Body of pancreas (tissue), 4 donors: ENCODE results near the gene NCAM1. TPM values are rescaled to one million over a fixed set of nuclear protein-coding genes. Genes with fewer than 3 reads are reported as not detected.

ENCODE experiments used
- ATAC-seq: fragments of 150-250 bp; one replicate; pipeline ENCODE4 v1.9.1; 2016
- DNase-seq, 4 donors: peaks; one replicate each; pipeline ENCODE4 v3.0.0-alpha.2; 2019
- H3K27ac ChIP-seq, 4 donors: fragments of 200-600 bp; sonication (generic); 1 replicate in 3 of 4; 2 replicates in 1 of 4; pipeline versions ENCODE4 v1.5.1 to v1.6.1; 2016 to 2019; ENCODE audit warnings: mild to moderate bottlenecking in 1 of 4, mixed read lengths in 1 of 4, moderate library complexity in 1 of 4
- H3K27me3 ChIP-seq, 2 donors: fragments of 200-600 bp; sonication (generic); one replicate each; pipeline ENCODE4 v1.6.0; 2016; ENCODE audit warnings: mild to moderate bottlenecking in 1 of 2
- H3K36me3 ChIP-seq, 2 donors: fragments of 200-600 bp; sonication (generic); replicated peaks in 1 of 2; 2 replicates each; pipeline ENCODE4 v1.5.1; 2016; ENCODE audit warnings: low read depth in 2 of 2; ENCODE audit not compliant: insufficient read depth in 1 of 2
- H3K4me1 ChIP-seq: fragments of 200-600 bp; sonication (generic); one replicate; pipeline ENCODE4 v1.6.0; 2016
- H3K4me3 ChIP-seq, 2 donors: fragments of 200-600 bp; sonication (generic); 1 replicate in 1 of 2; 2 replicates in 1 of 2; pipeline ENCODE4 v1.5.1; 2016 to 2019
- H3K9me3 ChIP-seq, 3 donors: fragments of 200-600 bp; sonication (generic); 1 replicate in 2 of 3; 2 replicates in 1 of 3; pipeline ENCODE4 v1.5.1; 2016
- POLR2A ChIP-seq, 3 donors: fragments of 450-650 bp; IDR thresholded peaks; one replicate each; pipeline ENCODE4 v1.6.1; 2016; ENCODE audit warnings: antibody characterized with exemption in 3 of 3, mild to moderate bottlenecking in 2 of 3
- WGBS, 2 donors: methylation state at CpG; one replicate each; pipeline ENCODE4 v1.1.5; 2017; 5-methylcytosine and 5-hydroxymethylcytosine counted together
- intact Hi-C: fragments of 100-400 bp; cut with DNase I; formaldehyde crosslinking; loops from one replicate; pipeline ENCODE4 v1.15.1; 2023
- total RNA-seq, 2 donors: library from RNA; depleted of rRNA; stranded (reverse); fragments of >200 nt; gene quantifications; one replicate each; pipeline ENCODE4 v1.1.0, GENCODE V29; 2016
- TF ChIP-seq, protein P1 (sequence below), 7 experiments: fragments of 450-650 bp in 4 of 7; fragments of 200-600 bp in 3 of 7; sonication (generic) in 3 of 7; IDR thresholded peaks; one replicate each; pipeline ENCODE4 v1.5.1; 2016 to 2019; ENCODE audit warnings: antibody characterized with exemption in 7 of 7

Gene NCAM1
- total RNA-seq, 2 donors from 2014 or later, result 10.1 to 26.0 TPM

GRCh38 chr11:113179181-113179704 lies 218.0 kb downstream of the NCAM1 start:
- 47 to 52% methylated on average over 2 of the region's 2 CpGs for WGBS, 2 donors
- no peaks in the 10 kb centered on the region for H3K27me3 ChIP-seq
- no peak overlapping the region for H3K27ac ChIP-seq
- H3K9me3 ChIP-seq, result no peaks in the 10 kb centered on the region
- intact Hi-C loops, result loop anchor here (10.0 kb wide), 1 partner anchor 56 kb away; no protein-coding TSS in a partner anchor
- H3K4me1 ChIP-seq, result no peaks in the 10 kb centered on the region
- DNase-seq (no peak), ATAC-seq (no peak)
- no peak overlapping the region for H3K4me3 ChIP-seq
- no peaks in the 10 kb centered on the region for H3K36me3 ChIP-seq
- TF ChIP-seq POLR2A (IDR thresholded peaks at IDR 0.05), result no peak

DNA sequence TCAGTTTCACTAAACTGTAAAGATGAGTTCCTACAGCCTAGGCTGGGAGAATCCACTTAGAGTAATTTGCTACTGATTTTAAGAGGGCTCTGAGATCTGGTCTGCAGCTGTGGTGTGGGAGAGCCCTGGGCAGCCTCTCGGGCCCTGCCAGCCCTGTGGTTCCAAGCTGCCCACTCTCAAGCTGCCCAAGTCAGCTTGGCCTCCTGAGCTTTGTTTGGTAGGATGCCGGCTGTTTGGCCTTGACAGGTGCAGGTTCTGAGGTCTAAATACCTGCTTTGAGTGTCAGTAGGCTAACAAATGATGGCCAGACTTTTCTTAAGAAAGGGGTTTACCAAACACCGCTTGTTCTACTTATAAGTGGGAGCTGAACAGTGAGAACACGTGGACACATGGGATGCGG lies 219.9 kb downstream of the NCAM1 start:
- ATAC-seq (no peak), DNase-seq (no peak)
- H3K4me1 ChIP-seq, result no peaks in the 10 kb centered on the region
- H3K27ac ChIP-seq, result no peak overlapping the region
- 70 to 74% methylated on average over 5 of the region's 5 CpGs for WGBS, 2 donors
- TF ChIP-seq, protein P1, sequence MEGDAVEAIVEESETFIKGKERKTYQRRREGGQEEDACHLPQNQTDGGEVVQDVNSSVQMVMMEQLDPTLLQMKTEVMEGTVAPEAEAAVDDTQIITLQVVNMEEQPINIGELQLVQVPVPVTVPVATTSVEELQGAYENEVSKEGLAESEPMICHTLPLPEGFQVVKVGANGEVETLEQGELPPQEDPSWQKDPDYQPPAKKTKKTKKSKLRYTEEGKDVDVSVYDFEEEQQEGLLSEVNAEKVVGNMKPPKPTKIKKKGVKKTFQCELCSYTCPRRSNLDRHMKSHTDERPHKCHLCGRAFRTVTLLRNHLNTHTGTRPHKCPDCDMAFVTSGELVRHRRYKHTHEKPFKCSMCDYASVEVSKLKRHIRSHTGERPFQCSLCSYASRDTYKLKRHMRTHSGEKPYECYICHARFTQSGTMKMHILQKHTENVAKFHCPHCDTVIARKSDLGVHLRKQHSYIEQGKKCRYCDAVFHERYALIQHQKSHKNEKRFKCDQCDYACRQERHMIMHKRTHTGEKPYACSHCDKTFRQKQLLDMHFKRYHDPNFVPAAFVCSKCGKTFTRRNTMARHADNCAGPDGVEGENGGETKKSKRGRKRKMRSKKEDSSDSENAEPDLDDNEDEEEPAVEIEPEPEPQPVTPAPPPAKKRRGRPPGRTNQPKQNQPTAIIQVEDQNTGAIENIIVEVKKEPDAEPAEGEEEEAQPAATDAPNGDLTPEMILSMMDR (IDR thresholded peaks at IDR 0.05), result no peak
- TF ChIP-seq POLR2A (IDR thresholded peaks at IDR 0.05), result no peak
- no peak overlapping the region for H3K4me3 ChIP-seq
- intact Hi-C loops, result no loop called here
- H3K36me3 ChIP-seq, result no peaks in the 10 kb centered on the region
- H3K9me3 ChIP-seq, result no peaks in the 10 kb centered on the region
- H3K27me3 ChIP-seq, result no peaks in the 10 kb centered on the region

GRCh38 chr11:113182288-113182687 lies 221.1 kb downstream of the NCAM1 start:
- no peaks in the 10 kb centered on the region for H3K4me1 ChIP-seq
- H3K9me3 ChIP-seq, result no peaks in the 10 kb centered on the region
- H3K4me3 ChIP-seq, result no peak overlapping the region
- no peak for DNase-seq
- TF ChIP-seq POLR2A (IDR thresholded peaks at IDR 0.05), result no peak
- TF ChIP-seq, protein P1 (IDR thresholded peaks at IDR 0.05), result no peak
- H3K27ac ChIP-seq, result no peak overlapping the region
- intact Hi-C loops, result no loop called here
- H3K27me3 ChIP-seq, result no peaks in the 10 kb centered on the region
- ATAC-seq, result no peak
- no peaks in the 10 kb centered on the region for H3K36me3 ChIP-seq
- WGBS, 2 donors, result 73 to 82% methylated on average over 6 of the region's 6 CpGs

GRCh38 chr11:113184498-113184897 lies 223.3 kb downstream of the NCAM1 start:
- TF ChIP-seq POLR2A (IDR thresholded peaks at IDR 0.05), result no peak
- TF ChIP-seq, protein P1 (IDR thresholded peaks at IDR 0.05), result no peak
- no peaks in the 10 kb centered on the region for H3K36me3 ChIP-seq
- H3K4me1 ChIP-seq, result no peaks in the 10 kb centered on the region
- intact Hi-C loops, result no loop called here
- no peak overlapping the region for H3K4me3 ChIP-seq
- H3K27me3 ChIP-seq, result no peaks in the 10 kb centered on the region
- no peaks in the 10 kb centered on the region for H3K9me3 ChIP-seq
- no peak overlapping the region for H3K27ac ChIP-seq
- ATAC-seq, result no peak
- no peak for DNase-seq
- WGBS, 2 donors, result 59 to 61% methylated on average over 5 of the region's 5 CpGs

DNA sequence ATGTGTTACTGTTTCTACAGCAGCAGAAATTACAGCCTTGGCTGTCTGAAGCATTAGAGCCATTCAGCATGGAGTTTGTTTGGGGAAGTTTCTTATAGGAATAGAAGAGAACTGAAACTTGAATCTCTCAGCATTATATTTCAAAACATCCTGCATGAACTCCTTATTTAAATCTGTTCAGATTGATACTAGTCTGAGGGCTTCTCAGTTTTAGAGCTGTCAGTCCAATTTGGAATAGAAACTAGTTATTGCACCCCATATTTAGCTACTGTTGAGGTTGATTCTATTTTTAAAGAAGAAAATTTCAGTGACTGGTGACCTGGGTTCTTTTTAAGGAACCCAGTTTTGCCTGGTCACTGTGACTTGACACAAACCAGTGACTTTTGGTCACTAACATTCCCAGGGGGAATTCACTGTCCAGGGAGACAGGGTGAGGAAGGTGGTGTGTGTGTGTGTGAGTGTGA lies 227.2 kb downstream of the NCAM1 start:
- Histone ChIP-seq H3K4me3 (no peak overlapping the region), H3K27me3 (no peaks in the 10 kb centered on the region), H3K4me1 (no peaks in the 10 kb centered on the region), H3K9me3 (no peaks in the 10 kb centered on the region), H3K27ac (no peak overlapping the region), H3K36me3 (no peaks in the 10 kb centered on the region)
- ATAC-seq, result no peak
- intact Hi-C loops, result no loop called here
- no peak for DNase-seq
- TF ChIP-seq POLR2A (IDR thresholded peaks at IDR 0.05), result no peak
- TF ChIP-seq, protein P1 (IDR thresholded peaks at IDR 0.05), result no peak
